Measurements from ENCODE around the gene SBK3.

The SBK3 gene

GRCh38 chr19:55491546-55492360 is 53.6 kb downstream of the SBK3 start:
- H3K36me3 ChIP-seq (replicated peaks): peaks cover 2% of the 10 kb centered on the region; the same call in 1 of the 2 replicates
- in situ Hi-C loops (cut with MboI; ENCODE audit: low sequenced_read_pairs): no loop called here
- H3K9me3 ChIP-seq: no peaks in the 10 kb centered on the region
- 0 out of 2 replicates have a peak, but pooled peaks cover 5% of the 10 kb centered on the region for H3K27me3 ChIP-seq (ENCODE audit: low read depth)
- H3K4me1 ChIP-seq: no peaks in the 10 kb centered on the region; the same call in 1 of the 2 replicates
- no peak for DNase-seq (ENCODE audit: low spot score in 2 of 2)
- no peak overlapping the region for H3K4me3 ChIP-seq
